GM12801 (cell line): Measurements from ENCODE around the gene TAS2R7.

Experiments used
- TF ChIP-seq, protein P1 (sequence below): IDR thresholded peaks from one replicate; pipeline ENCODE4 v1.5.1; 2011; ENCODE audit warnings: control low read depth; ENCODE audit not compliant: insufficient read length; ENCODE audit errors: extremely low read depth

Gene TAS2R7

DNA sequence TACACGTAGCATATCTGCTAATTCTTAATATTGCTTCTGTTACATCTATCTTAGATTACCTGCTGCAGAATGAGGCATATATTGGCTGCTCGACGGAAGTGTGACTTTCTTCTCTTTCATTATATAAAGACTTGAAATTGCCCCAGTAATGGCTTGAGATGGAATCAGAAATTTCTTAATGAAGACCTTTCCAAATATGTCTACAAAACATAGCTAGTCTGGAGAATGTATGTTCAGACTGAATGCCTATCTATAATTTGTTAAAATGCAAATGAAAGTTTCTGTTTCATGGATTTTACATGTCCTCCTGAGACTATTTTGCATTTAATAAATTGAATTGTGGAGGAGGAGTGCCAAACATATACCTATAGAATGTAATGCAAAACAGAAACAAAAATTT is 23.8 kb upstream of the TAS2R7 start, which contains the start of gene TAS2R10:
Gene TAS2R10 (minus strand): TSS at position 101 of the 400 bp plus-strand sequence. CDS start 89 bp downstream, at position 12.
- TF ChIP-seq, protein P1, sequence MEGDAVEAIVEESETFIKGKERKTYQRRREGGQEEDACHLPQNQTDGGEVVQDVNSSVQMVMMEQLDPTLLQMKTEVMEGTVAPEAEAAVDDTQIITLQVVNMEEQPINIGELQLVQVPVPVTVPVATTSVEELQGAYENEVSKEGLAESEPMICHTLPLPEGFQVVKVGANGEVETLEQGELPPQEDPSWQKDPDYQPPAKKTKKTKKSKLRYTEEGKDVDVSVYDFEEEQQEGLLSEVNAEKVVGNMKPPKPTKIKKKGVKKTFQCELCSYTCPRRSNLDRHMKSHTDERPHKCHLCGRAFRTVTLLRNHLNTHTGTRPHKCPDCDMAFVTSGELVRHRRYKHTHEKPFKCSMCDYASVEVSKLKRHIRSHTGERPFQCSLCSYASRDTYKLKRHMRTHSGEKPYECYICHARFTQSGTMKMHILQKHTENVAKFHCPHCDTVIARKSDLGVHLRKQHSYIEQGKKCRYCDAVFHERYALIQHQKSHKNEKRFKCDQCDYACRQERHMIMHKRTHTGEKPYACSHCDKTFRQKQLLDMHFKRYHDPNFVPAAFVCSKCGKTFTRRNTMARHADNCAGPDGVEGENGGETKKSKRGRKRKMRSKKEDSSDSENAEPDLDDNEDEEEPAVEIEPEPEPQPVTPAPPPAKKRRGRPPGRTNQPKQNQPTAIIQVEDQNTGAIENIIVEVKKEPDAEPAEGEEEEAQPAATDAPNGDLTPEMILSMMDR, result no peak

DNA sequence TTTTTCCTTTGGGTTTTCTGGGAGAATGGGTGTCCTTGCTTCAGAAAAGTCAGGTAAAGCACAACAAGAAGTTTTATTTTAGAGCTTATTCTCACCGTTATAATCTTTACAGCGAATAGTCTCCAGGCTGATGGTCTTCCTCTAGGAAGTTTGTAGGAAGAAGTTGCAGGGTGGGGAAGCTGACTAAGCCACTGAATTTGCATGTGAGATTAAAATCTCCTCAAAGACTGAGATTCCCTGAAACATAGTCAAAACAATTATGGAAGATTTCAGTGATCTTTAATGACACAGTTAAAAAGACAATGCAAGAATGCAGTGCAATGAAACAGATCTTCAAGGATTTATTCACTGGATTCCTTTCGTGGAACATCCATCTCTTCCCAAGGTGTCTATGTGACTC is 22.5 kb upstream of the TAS2R7 start:
- TF ChIP-seq, protein P1, result no peak

DNA sequence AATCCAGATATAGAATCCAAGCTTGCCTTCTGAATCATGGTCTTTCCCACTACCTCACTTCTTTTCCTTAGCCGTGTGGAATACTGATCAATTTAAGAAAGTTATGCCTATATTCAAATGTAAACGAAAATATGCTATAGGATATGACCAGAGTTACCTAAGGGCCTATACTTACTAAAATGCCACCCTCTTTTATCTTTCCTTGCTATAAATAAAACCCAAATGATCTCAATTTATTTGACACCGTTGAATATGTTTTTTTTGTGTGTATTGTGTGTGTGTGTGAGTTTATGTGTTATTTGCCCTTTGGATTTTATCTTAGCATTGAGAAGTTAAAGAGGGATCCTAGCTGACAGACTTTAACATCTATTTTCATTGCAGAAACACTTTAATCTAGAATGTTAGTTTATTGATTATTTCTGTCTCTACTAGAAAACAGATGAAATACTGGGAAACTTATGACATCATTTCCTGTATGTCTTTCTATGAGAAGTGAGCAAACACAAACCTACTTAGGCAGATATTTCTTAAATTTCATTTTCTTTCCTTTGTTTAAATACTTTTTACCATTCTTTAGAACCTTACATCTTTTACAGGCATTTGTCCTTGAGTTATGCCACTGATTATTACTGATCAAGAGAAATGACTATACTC is 9.6 kb upstream of the TAS2R7 start:
- TF ChIP-seq, protein P1, result no peak

DNA sequence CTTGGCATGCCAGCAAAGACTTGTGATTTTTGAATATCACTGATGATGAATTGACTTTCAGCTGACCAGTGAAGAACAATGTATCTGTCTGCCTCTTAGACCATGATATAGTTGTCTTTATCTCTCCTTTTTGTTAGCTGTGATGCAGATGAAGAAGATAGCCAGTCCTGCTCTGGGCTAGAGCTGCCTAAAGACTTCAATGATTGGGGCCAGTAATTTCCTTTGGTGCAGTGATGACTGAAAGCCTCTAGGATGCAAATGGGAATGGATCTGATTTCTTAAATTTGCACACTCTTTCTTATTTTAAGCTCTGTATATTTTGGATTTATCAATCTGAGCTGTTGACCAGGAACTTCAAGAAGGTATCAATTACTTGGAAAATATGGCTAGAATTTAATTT is 7.6 kb upstream of the TAS2R7 start, which contains the start of gene TAS2R9:
Gene TAS2R9 (minus strand): TSS at position 101 of the 400 bp plus-strand sequence. CDS start 93 bp downstream, at position 8.
- TF ChIP-seq, protein P1, result no peak

DNA sequence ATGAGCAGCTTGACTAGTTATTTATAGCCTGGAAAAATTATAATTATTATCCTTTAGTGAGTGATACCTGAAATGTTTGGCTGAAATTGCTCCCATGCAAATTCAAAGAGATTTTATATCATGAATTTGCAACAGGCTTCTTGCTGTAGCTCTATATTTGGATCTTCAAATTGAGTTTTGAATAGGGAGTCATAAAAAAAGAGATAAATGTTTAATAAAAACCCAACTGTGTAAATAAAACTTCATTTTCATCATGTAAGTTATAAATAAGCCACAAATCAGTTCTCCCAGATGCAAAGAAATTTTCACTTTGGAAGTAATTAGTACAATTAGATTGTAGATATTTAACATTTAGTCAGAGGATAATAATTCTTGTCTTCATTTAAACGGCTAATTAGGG is 4.8 kb upstream of the TAS2R7 start, which contains the start of gene TAS2R8:
Gene TAS2R8 (minus strand): TSS at position 101 of the 400 bp plus-strand sequence. CDS start 306 bp downstream, outside the sequence.
- TF ChIP-seq, protein P1, result no peak

DNA sequence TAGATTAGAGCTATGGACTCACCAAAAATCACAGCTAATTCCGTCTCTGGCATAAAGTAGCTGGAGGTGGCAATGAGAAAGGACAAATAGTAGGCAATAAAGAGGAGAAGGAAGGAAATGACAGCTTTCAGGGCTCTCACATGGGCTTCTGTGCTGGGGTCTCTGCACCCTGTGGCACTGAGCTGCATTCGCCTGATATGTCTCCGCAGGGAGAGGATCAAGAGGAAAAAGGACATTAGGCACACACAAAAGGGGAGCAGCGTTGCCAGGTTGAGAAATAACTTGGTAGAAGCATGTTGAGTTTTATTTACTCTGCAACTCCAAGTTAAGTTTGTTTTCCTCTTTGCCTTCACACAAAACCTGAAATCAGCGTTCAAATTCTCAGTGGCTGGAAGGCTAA is 686 bp downstream of the TAS2R7 start:
- TF ChIP-seq, protein P1, result no peak

DNA sequence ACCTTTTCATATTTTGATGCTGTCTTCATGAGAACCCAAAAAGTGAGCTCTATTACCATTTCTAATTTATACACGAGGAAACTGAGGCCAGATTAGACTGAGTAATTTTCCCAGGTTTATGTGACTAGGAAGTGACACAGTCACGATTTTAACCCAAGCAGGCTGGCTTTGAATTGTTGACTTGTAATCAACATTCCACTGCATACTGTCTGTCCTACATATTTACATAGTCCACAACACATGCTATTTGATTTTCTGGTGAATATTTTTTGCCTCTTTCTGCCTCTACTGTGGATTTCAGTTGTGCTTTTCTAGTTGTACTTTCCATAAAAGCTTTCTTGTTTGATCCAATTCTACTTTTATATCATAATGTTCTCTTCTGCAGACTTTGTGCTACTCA is 8.2 kb downstream of the TAS2R7 start:
- TF ChIP-seq, protein P1, result no peak
